Fibroblast of skin of back (primary cell): ENCODE data around the gene C2CD2.

Experiments used
- DNase-seq: peaks from one replicate; pipeline ENCODE4 v3.0.0-alpha.2; 2013

The C2CD2 gene

DNA sequence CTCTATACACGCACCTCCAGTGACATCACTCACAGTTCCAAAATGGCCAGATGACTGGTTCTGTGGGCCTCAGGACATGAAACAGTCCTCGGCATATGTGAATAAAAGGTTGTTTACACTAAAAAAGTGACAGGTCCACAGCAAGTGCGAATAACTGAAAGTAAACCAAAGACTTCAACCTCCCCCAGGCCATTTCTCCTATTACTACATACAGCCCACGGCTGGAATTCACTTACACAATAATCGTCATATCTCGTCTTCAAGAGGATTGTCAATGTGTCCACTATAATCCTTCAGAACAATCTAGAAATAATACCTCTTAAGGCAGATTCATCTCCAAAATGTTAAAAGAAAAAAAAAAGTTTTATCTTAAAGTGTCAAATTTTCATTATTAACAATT is 72.8 kb downstream of the C2CD2 start:
- DNase-seq, result no peak

DNA sequence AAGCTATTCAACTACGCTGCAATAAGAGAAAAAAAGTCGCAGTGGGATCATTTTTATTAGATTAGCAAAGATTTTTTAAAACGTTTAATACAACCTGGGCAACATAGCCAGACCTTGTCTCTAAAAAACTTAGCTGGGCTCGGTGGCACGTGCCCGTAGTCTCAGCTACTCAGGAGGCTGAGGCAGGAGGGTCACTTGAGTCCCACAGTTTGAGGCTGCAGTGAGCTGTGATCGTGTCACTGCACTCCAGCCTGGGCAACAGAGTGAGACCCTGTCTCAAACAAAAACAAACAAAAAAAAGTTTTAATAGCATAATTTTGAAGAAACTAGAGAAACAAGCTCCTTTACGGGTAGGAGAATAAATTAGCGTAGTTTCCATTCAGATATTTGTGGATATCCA is 73.7 kb downstream of the C2CD2 start:
- no peak for DNase-seq

DNA sequence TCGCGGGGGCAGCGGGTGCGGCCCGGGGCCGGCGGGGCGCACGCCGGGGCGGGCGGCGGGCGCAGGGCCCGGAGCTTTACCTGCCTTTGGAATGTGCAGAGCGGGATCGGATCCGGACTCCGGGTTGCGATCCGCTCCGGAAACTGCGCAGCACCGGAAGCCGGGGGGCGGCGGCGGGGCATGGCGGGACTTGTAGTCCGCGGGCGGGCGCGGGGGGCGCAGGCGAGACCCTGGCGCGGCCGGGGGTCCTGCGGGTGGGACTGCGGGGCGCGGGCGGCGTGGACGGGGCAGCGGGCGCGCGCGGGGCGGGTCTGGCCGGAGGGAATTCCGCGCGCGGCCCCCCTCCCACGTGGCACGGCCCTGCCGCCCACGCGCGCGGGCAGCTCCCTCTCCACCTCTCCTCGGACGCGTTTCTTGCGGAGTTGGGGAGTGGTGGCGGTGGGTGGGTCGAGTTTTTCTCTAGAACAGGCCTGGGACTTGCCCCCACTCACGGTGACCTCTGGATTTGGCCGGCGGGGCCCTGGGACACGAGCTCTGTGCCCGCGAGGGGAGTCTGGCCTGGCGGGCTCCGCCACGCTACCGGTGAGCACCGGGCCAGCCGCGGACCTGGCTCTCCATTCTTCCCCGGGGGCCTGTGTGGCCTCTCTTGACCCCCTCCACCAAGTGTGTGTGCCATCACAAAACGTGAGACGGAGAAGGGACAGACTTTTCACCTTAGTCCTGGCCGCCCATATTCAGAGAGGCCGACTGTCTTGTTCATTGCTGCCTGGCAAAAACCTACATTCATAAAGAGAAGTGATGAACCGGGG is 74.4 kb downstream of the C2CD2 start, which contains the start of gene PRDM15:
TSS of gene PRDM15 (minus strand) at position 155 of the 809 bp plus-strand sequence. CDS start 18,981 bp downstream, outside the sequence.
- peak; percentile 85 for DNase-seq

DNA sequence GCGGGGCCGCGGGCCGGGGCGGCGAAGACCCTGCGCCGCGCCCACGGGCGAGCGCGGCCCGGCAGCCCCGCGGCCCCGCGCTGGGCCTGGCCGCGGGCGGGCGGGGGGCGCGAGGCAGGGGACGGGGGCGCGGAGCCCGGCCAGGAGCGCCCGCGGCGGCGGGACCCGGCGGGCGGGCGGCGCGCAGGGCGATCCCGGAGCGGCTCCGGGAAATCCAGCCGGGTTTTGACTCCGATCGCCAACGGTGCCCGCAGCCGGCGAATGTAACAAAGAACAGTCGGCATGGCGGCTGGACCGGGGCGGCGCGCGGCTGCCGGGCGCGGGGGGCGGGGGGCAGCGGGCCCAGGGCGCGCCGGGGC is 75.0 kb downstream of the C2CD2 start:
- DNase-seq, result peak; percentile 90

GRCh38 chr21:41877901-41878830 is 75.7 kb downstream of the C2CD2 start:
- peak; percentile 50 for DNase-seq

DNA sequence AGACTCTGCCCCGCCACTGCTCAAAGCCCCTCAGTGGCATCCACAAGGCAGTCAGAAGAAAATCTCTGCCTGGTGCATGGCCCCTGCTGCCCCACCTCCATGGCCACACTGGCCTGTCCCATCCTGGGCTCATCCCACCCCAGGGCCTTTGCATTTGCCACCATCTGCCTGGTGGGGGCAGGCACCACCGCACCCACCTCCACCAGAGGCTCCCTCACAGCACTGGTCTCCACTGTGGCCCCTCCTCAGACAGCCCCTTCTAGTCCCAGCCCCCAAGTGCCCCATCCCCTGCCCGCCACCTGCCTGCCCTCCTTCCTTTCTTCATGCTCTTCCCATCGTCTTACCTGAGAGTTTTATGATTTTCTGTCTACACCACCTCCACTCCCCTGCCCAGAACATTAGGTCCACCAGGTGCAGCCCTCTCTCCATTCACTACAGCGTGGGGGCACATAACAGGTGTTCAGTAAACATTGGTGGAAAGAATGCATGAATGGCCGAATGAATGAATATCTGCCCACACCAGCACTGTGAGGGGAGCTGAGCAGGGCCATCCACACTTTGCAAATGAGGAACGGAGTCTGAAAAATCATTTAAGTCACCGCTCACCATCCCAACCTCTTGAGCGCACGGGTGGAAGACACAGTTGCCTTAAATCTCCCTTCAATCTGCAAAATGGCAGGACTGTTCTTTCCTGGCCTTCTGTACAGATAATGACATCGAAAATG is 76.7 kb downstream of the C2CD2 start:
- no peak for DNase-seq

DNA sequence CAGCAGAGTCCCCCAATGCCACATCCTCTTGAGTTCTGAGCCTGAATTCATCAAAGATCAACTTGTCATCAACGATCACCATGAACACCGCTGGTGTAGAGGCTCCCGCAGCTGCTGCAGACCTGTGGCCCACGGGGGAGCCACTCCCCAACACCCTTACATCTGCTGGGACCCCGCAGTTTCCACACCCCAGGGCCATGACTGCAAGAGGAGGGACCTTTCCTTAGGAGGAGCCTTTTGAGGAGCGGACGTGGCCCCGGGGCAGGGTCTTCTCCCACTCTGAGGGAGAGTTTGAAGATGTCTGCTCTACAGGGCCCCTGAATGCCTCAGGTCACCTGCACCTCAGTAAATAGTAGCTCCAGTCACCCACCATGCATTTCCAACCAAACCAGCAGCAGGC is 77.4 kb downstream of the C2CD2 start:
- no peak for DNase-seq

DNA sequence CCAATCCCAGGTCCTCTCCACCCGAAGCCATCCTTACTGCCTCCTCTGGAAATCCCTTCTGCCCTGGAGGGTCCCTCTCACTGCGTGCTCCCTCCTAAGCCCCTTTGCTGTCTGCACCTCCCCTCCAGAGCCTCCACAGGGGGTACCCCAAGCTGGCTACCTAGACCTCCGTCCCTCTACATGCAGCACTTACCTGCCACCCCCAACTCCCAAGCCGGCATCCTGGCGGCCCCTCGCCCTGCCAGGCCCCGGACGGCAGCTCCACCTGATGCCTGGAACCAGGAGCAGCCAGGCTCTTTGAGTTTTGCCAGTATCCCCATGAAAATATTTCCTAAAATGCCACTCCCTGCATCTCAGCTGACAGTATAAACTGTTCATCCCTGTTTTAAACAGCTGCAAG is 78.7 kb downstream of the C2CD2 start:
- no peak for DNase-seq

GRCh38 chr21:41874611-41875010 is 79.2 kb downstream of the C2CD2 start:
- DNase-seq, result no peak

DNA sequence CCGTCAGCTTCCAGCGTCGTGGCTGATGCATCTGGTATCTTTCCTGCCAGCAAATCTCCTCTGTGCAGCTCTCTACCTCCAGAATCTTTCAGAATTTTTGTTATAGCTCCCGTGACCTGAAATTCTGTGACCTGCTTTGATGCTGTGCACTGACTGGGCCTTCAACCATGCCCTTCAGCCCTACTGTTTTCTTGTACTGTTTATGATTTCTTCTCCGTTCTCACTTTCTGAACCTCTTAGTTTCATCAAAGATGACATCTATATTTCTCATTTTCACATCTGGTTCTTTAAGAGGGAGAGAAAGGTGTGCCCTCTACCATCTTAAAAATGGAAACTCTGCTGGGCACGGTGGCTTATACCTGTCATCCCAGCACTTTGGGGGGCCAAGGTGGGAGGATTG is 80.4 kb downstream of the C2CD2 start:
- DNase-seq, result no peak

GRCh38 chr21:41873005-41873404 is 80.8 kb downstream of the C2CD2 start:
- no peak for DNase-seq

GRCh38 chr21:41871293-41872030 is 82.4 kb downstream of the C2CD2 start:
- no peak for DNase-seq

GRCh38 chr21:41869771-41870170 is 84.0 kb downstream of the C2CD2 start:
- DNase-seq, result peak; percentile 22

DNA sequence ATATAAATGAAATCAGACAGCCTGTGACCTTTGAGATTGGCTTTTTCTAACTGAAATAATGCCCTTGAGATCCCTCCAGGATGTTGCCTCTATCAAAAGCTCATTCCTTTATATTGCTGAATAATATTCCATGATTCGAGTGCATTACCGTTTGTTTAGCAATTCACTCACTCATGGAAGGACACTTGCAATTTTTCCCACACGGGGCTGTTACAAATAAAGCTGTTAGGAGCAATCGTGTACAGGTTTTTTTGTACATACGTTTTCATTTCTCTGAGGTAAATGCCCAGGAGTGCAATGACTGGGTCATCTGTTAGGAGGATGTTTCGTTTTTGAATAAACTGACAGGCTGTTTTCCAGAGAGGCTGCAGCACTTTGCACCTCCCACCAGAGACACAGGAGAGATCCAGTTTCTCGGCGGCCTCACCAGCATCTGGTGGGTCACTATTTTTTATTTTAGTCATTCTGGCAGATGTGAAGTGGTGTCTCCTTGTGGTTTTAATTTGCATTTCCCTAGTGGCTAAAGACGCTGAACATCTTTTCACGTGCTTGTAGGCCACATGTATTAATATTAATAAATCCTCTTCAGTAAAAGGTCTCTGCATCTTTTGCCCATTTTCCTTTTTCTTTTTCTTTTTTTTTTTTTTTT is 85.6 kb downstream of the C2CD2 start:
- peak; percentile 62 for DNase-seq

DNA sequence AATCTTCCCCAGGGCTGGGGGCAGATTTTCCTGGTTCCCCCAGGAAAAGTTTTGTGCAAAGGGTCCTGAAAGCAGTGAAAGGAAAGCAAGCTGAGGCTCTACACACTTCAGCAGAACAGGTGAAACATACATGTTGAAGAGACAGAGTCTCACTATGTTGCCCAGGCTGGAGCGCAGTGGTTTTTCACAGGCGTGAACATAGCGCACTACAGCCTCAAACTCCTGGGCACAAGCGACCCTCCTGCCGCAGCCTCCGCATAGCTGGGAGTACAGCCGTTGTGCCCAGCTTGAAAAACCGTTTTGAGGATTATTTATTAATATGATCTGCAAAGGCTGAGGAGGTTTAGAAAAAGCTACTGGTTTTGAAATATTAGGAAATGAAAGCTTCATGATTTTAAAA is 86.5 kb downstream of the C2CD2 start:
- DNase-seq, result no peak

- DNase-seq, result no peak
Observed at GRCh38 chr21:41866274-41866809, 87.5 kb downstream of the C2CD2 start.

GRCh38 chr21:41865002-41865777 is 88.6 kb downstream of the C2CD2 start:
- DNase-seq, result no peak

DNA sequence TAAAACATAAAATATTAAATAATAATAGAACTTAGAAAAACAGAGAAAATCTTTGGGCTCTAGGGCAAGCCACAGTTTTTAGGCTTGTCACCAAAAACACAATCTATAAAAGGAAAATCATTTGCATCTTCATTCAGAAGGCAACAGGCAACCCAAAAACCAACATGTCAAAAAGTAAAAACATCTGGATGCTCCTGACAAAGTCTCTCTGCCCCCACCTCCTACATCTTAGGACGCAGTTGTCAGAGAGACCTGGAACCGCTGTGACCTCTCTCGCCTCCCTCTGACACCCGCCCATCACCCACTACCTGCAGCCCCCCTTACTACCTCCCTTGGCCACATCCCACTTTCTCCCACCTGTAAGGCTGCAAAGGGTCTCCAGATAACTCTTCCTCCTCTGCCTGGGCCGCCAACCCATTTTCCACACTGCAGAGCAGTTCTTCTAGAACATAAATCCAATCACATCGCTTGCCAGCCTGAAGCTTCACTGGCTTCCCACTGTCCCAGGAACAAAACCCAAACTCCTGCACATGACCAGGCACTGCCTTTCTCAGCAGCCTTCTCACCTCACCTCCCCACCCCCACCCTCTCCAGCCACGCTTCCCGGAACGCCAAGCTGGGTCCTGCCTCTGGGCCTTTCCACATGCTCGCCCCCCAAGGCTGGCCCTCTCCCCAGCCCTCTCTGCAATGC is 89.4 kb downstream of the C2CD2 start:
- no peak for DNase-seq

- DNase-seq, result no peak
Observed at GRCh38 chr21:41863439-41863740, 90.4 kb downstream of the C2CD2 start.

GRCh38 chr21:41861987-41862386 is 91.8 kb downstream of the C2CD2 start:
- DNase-seq, result no peak
